ENCODE data around the gene UBP1. TPM values are rescaled to one million over a fixed set of nuclear protein-coding genes. Genes with fewer than 3 reads are reported as not detected.

UBP1 gene
- total and polyA plus RNA-seq, 9 of the 15 experiments (the other 6 are each of a cell fraction or from before 2014, with no cell fraction given) = 13.6 to 143 (median 79.6) TPM

- TF ChIP-seq ZNF124 (CRISPR knock-in tag; IDR thresholded peaks at IDR 0.05) (no peak), SMARCA5 (IDR thresholded peaks at IDR 0.05) (no peak), SMAD2 (IDR thresholded peaks at IDR 0.05; ENCODE audit: low read depth, low read length) (no peak), HNRNPK (IDR thresholded peaks at IDR 0.05; ENCODE audit: low read depth, low read length, poor library complexity, severe bottlenecking) (no peak), ZNF445 (CRISPR knock-in tag; IDR thresholded peaks at IDR 0.05; ENCODE audit: low read depth) (peak; percentile 14; the same call in 1 of the 2 replicates), ZNF699 (CRISPR knock-in tag; IDR thresholded peaks at IDR 0.05; ENCODE audit: insufficient replicate concordance) (no peak), MXI1 (IDR thresholded peaks at IDR 0.05; ENCODE audit: low read depth, low read length) (0 out of 2 replicates have a peak, but pooled peaks have one; percentile 46), ARNT (IDR thresholded peaks at IDR 0.05) (peak in 1 of 2 experiments; percentile 59; a peak in 1 of 4 replicates), ZNF589 (CRISPR knock-in tag; IDR thresholded peaks at IDR 0.05; ENCODE audit: low read depth) (no peak), CREM (IDR thresholded peaks at IDR 0.05; ENCODE audit: low read depth) (peak; percentile 83), TAL1 (IDR thresholded peaks at IDR 0.05) (no peak), E2F3 (CRISPR knock-in tag; IDR thresholded peaks at IDR 0.05) (no peak), DLX4 (CRISPR knock-in tag; IDR thresholded peaks at IDR 0.05) (no peak), ZNF280B (CRISPR knock-in tag; IDR thresholded peaks at IDR 0.05) (no peak), ZNF311 (CRISPR knock-in tag; IDR thresholded peaks at IDR 0.05) (no peak), GTF2F1 (IDR thresholded peaks at IDR 0.05; ENCODE audit: low read depth, low read length) (peak; percentile 57), BCLAF1 (IDR thresholded peaks at IDR 0.05; ENCODE audit: borderline replicate concordance in 1 of 2, control insufficient read depth in 1 of 2, low read depth in 2 of 2, low read length in 1 of 2) (no peak), ARHGAP35 (IDR thresholded peaks at IDR 0.05; ENCODE audit: partially characterized antibody) (no peak), CCAR2 (IDR thresholded peaks at IDR 0.05; ENCODE audit: low read depth, low read length) (no peak), RBM34 (IDR thresholded peaks at IDR 0.05; ENCODE audit: borderline replicate concordance, insufficient read depth, low read length) (no peak), SREBF2 (CRISPR knock-in tag; IDR thresholded peaks at IDR 0.05) (0 out of 2 replicates have a peak, but pooled peaks have one; percentile 57), ELF4 (CRISPR knock-in tag; IDR thresholded peaks at IDR 0.05) (0 out of 2 replicates have a peak, but pooled peaks have one; percentile 7), CBX8 (IDR thresholded peaks at IDR 0.05; ENCODE audit: borderline replicate concordance, extremely low read depth, low read depth, low read length, poor library complexity, severe bottlenecking) (no peak)
These were observed at the start of gene UBP1 (continued) for GRCh38 chr3:33440328-33441224.
